GM18870 (cell line): ENCODE measurements around the gene RNF128.
"Not testable (repeated sequence)": the region's sequence is repeated elsewhere in the genome, so short reads cannot be mapped to it uniquely, and the experiment has no call there.

Source experiments
- ATAC-seq: cut with Tn5 transposase; IDR thresholded peaks from one replicate; pipeline ENCODE4 v1.9.1; 2021; ENCODE audit warnings: moderate library complexity; ENCODE audit not compliant: unreplicated experiment

The RNF128 gene

DNA sequence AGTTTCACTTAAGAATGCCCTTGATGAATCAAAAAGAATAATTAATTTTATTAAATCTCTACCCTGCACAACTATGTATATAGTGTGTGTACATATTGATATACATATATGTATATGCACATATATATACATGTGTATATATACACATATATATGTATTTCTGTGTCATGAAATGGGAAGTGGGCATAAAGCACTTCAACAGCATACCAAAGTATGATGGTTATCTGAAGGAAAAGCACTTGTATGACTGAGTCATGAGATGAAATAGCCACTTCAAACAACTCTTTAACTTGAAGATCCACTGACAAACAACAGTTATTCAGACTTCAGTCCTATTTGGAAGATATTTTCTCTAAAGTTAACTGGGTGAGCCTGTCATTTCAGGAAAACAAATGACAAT lies 16.3 kb downstream of the RNF128 start:
- no peak for ATAC-seq

DNA sequence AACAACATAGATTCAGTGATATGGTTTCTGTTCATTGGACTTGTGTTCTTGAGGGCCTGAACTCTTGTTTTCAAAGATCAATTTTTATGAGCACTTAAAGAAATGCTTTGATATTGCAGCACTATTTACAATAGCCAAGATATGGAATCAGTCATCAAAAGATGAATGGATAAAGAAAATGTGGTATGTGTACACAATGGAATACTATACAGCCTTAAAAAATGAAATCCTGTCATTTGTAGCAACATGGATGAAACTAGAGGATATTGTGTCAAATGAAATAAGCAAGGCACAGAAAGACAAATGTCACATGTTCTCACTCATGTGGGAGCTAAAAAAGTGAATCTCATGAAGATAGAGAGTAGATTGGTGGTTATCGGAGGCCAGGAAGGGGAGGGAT lies 21.9 kb downstream of the RNF128 start:
- no peak for ATAC-seq

DNA sequence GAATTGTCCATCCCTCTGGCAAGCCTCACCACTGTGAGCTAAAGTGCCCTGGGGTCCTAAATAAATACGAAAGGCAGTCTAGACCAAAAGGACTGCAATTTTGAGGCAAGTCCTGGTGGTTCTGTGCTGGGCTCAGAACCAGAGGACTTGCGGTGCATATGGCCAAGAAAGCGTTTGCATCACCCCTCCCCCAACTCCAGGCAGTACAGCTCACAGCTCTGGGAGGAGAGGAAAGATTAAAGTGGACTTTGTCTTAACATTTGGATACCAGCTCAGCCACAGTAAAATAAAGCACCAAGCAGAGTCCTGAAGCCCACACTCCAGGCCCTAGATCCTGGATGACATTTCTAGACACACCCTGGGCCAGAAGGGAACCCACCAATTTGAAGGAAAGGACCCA lies 24.9 kb downstream of the RNF128 start:
- no peak for ATAC-seq

DNA sequence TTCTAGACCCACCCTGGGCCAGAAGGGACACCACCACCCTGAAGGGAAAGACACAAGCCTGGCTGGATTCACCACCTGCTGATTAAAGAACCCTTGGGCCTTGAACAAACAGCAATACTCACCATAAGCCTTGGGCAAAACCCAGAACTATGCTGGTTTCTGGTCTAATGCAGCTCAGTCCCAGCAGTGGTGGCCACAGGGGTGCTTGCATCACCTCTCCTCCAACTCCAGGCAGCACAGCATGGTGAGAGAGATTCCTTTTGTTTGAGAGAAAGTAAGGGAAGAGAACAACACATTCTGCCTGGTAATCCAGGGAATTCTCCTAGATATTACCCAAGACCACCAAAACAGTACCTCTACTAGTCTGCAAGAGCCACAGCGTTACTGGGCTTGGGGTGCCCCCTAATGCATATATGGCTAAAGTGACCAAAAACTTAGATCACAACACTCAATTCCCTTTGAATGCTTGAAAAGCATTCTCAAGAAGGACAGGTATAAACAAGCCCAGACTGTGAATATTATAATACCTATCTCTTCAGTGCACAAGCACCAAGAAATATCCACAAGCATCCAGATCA lies 25.7 kb downstream of the RNF128 start:
- no peak for ATAC-seq

DNA sequence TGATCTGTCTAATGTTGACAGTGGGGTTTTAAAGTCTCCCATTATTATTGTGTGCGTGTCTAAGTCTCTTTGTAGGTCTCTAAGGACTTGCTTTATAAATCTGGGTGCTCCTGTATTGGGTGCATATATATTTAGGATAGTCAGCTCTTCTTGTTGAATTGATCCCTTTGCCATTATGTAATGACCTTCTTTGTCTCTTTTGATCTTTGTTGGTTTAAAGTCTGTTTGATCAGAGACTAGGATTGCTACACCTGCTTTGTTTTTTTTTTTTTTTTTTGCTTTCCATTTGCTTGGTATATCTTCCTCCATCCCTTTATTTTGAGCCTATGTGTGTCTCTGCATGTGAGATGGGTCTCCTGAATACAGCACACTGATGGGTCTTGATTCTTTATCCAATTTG lies 42.8 kb downstream of the RNF128 start:
- not testable (repeated sequence) for ATAC-seq

DNA sequence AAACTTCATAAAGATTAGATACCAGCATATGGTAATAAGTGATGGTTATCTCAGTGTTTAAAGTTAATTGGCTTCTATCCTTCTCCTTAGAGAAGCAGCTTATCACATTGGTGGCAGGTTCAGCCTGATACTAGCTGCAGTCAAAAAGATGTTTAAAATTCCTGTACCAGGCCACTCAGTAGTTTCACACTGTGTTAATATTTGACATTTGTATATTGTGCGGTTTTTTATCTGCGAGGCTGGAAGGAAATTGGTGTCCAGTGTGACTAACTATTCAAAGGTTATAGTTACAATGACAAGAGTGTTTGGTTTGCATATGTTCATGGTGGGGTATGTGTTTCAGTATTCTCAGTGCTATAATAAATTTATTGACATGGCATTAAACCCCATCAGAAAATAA lies 48.5 kb downstream of the RNF128 start:
- peak; percentile 60 for ATAC-seq

DNA sequence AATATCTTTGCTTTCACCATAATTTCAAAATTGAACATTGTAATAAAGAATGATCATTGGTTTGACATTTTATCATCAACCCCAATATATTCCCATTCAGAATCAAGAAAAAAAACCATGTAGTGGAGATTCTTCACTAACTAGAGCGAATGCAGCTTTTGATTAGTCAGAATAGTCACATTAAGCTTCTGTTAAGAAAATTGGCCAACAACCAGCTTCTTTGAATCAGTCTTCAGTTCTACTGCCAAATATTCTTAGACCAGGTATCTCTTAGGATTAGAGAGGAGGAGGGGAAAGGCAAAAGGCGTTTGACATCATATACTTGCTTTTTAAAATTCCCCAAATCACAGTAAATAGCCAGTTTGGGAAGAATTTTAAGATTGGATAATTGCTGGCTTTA lies 53.8 kb downstream of the RNF128 start:
- ATAC-seq: no peak

DNA sequence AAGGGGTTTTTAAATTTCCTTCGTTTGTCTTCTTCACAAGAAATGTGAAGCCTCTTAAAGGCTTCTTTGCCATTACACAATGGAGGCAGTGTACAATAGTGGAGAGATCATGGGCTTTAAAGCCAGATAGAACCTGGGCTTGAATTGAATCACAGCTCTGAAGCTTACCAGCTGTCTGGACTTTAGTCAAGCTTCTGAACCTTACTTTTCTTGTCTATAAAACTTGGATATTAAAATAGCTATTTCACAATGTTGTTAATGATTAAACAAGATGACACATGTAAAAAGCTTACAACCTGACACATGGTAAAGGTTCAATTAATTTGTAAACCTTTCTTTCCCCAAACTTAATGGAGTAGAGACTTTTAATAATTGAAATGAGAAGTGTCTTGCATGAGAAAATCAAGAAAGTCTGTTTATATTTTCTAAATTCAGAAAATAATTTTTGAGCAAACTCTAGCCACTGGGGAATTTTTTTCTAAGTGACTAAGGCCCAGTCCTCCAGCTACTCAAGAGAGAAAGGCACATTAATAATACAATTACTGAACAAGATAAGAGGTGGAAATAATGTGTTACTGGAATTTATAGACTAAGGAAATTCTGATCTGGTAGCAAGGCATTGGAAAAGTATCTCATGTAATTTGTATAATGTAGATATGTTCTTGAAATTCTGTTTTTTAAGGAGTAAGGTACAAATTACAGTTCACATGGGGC lies 54.3 kb downstream of the RNF128 start:
- ATAC-seq: no peak

DNA sequence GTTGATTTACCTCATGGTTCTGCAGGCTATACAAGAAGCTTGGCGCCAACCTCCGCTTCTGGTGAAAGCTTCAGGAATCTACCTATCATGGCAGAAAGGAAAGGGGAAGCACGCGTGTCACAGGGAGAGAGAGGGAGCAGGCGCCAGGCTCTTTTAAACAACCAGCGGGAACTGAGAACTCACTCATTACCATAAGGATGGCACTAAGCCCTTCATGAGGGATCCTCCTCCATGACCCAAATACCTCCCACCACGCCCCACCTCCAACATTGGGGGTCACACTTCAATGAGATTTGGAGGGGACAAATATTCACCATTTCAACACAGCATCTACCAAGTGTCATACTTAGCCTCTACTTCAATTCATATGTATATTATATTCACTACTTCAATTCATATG lies 57.2 kb downstream of the RNF128 start:
- no peak for ATAC-seq

DNA sequence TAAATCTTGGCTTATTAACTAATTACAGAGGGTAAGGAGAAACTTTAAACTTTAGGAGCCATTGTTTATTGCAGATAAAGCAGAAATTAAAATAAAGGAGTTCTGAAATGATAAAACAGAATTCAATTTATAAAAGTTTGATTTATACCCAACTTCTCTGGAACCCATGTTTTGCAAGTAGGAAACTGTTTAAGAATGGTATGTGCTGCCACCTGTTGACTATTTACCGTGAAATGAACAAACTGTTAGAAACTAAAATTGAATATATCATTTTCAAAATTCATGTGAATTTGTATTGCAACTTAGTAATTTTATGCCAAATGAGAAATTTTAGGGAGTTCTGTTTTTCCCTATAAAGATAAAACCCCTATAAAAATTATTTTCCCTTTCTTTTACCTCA lies 65.0 kb downstream of the RNF128 start:
- ATAC-seq: no peak

DNA sequence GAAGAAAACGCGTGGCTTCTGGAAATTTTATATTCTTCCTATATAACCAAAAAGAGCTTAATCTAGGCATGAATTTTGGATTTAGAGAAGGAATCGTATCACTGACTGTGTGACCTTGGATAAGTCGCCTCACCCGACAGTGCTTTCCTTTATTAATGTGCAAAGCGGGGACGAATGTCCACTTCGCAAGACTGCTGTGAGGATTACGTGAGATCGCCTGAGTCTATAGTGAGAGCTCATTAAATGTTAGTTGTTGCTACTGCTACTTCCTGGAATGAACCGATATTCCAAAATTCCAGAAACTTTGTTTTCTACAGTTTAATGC lies 75.5 kb downstream of the RNF128 start:
- peak; percentile 17 for ATAC-seq

DNA sequence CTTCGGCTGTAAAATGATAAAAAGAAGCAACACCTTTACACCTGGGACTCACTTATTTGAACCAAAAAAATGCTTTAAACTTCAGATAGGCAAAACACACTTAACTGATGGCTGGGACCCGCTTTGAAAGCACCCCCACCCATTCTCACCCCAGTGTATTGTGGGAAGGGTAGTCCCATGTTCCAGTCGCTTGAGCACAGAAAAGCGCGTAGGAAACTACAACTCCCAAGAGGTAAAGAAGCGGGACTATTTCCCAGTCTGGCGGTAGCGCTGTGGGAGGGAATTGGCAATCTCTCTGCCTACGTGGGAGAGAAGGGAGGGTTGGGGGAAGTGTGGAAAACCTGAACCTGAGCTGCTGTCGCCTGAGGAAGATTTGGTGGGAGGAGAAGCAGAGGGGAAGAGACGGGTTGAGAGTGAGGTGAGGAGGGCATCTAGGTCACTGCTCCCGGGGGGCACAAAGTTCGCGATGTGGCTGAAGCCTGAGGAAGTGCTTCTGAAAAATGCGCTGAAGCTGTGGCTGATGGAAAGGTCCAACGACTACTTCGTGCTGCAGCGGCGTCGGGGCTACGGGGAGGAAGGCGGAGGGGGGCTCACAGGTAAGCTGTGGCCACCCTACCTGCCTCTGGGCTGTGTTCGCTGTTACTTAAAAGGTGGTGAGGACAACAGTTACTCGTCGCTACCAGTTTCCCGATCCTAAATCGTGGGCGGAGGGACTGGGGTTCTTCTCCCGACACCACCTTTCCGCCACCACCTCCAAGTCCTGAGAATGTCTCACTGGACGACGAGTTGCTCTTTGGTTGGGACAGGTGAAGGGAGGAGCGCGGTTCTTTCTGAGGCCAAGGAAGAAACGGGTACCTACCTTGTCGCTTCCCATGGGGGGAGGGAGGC lies 76.1 kb downstream of the RNF128 start, which contains the start of gene TBC1D8B:
Gene TBC1D8B, plus strand, starts transcription at position 286 of the 888 bp plus-strand sequence. Its CDS starts 181 bp downstream, at position 467.
- peak; percentile 97 for ATAC-seq

DNA sequence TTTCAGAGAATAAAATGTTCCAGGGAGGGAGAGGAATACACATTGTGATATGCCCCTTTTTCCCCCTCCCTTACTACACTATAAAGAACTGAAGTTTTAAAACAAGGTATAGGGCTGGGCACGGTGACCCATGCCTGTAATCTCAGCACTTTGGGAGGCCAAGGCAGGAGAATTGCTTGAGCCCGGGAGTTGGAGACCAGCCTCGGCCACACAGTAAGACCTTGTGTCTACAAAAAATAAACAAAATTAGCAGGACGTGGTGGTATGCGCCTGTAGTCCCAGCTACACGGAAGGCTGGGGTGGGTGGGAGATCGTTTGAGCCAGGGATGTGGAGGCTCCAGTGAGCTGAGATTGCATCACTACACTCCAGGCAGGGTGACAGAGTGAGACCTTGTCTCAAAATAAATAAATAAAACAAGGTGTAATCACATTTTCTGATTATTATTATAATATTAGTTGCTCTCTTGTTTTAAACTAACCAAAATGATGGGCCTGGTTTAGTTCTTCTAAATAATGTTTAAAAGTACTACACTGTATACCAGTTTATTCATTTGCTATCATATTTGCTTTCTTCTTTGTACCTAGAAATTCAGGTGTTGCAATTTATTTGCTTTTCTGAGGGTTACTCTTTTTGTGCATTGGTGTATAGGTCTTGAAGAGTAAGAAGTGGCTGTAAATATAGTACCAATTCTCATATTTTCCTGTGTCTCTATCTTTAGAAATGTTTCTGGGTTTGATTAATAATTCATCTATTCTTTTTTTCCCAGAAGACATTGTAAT lies 84.8 kb downstream of the RNF128 start:
- no peak for ATAC-seq

DNA sequence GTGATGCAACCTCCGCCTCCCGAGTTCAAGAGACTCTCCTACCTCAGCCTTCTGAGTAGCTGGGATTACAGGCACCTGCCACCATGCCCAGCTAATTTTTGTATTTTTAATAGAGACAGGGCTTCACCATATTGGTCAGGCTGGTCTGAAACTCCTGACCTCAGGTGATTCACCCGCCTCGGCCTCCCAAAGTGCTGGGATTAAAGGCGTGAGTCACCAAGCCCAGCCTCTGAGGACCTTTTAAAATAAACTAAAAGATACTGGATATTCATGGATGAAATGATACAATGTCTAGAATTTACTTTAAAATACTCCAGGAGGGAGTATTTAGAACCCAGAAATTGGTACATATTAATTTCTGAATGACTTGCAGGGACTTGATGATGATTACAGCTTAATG lies 86.4 kb downstream of the RNF128 start:
- ATAC-seq: not testable (repeated sequence)

DNA sequence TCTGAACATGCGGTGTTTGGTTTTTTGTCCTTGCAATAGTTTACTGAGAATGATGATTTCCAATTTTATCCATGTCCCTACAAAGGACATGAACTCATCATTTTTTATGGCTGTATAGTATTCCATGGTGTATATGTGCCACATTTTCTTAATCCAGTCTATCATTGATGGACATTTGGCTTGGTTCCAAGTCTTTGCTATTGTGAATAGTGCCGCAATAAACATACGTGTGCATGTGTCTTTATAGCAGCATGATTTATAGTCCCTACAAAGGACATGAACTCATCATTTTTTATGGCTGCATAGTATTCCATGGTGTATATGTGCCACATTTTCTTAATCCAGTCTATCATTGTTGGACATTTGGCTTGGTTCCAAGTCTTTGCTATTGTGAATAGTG lies 87.6 kb downstream of the RNF128 start:
- not testable (repeated sequence) for ATAC-seq
